WERI-Rb-1 (cell line): ENCODE data around the gene FMO5.

Experiments
- DNase-seq: peaks from one replicate; pipeline ENCODE4 v3.0.0-alpha.2; 2020
- H3K27ac ChIP-seq: fragments of 250-450 bp; sonication (Bioruptor Pico); 2 replicates; pipeline ENCODE4 v1.5.1; 2020; ENCODE audit warnings: mild to moderate bottlenecking, moderate library complexity
- H3K27me3 ChIP-seq: fragments of 250-450 bp; sonication (Bioruptor Pico); 2 replicates; pipeline ENCODE4 v1.5.1; 2021; ENCODE audit warnings: mild to moderate bottlenecking, low read depth, moderate library complexity; ENCODE audit not compliant: insufficient read depth, severe bottlenecking
- H3K36me3 ChIP-seq: fragments of 250-450 bp; sonication (Bioruptor Pico); 2 replicates; pipeline ENCODE4 v1.5.1; 2020; ENCODE audit warnings: mild to moderate bottlenecking, moderate library complexity
- H3K4me3 ChIP-seq: 2 replicates; pipeline ENCODE4 v1.5.1; 2011; ENCODE audit warnings: low read depth, mild to moderate bottlenecking, control low read depth, low read length
- H3K9me3 ChIP-seq: fragments of 250-450 bp; sonication (Bioruptor Pico); 2 replicates; pipeline ENCODE4 v1.5.1; 2021; ENCODE audit warnings: mild to moderate bottlenecking, moderate library complexity; ENCODE audit not compliant: severe bottlenecking
- TF ChIP-seq, protein P1 (sequence below): IDR thresholded peaks from 2 replicates; pipeline ENCODE4 v1.5.1; 2011; ENCODE audit warnings: low read depth, mild to moderate bottlenecking, control low read depth, inconsistent platforms, low read length

The FMO5 gene

GRCh38 chr1:147266381-147266780 lies 41.2 kb upstream of the FMO5 start:
- TF ChIP-seq, protein P1, sequence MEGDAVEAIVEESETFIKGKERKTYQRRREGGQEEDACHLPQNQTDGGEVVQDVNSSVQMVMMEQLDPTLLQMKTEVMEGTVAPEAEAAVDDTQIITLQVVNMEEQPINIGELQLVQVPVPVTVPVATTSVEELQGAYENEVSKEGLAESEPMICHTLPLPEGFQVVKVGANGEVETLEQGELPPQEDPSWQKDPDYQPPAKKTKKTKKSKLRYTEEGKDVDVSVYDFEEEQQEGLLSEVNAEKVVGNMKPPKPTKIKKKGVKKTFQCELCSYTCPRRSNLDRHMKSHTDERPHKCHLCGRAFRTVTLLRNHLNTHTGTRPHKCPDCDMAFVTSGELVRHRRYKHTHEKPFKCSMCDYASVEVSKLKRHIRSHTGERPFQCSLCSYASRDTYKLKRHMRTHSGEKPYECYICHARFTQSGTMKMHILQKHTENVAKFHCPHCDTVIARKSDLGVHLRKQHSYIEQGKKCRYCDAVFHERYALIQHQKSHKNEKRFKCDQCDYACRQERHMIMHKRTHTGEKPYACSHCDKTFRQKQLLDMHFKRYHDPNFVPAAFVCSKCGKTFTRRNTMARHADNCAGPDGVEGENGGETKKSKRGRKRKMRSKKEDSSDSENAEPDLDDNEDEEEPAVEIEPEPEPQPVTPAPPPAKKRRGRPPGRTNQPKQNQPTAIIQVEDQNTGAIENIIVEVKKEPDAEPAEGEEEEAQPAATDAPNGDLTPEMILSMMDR, result no peak
- H3K27me3 ChIP-seq, result no peaks in the 10 kb centered on the region
- H3K9me3 ChIP-seq, result no peaks in the 10 kb centered on the region
- H3K27ac ChIP-seq, result no peak overlapping the region
- no peak overlapping the region for H3K4me3 ChIP-seq
- peaks cover 87% of the 10 kb centered on the region for H3K36me3 ChIP-seq
- DNase-seq, result no peak

GRCh38 chr1:147264158-147264768 lies 39.1 kb upstream of the FMO5 start:
- Histone ChIP-seq H3K27ac (no peak overlapping the region), H3K36me3 (peaks cover 90% of the 10 kb centered on the region), H3K27me3 (no peaks in the 10 kb centered on the region), H3K9me3 (no peaks in the 10 kb centered on the region), H3K4me3 (no peak overlapping the region)
- TF ChIP-seq, protein P1, result no peak
- no peak for DNase-seq

DNA sequence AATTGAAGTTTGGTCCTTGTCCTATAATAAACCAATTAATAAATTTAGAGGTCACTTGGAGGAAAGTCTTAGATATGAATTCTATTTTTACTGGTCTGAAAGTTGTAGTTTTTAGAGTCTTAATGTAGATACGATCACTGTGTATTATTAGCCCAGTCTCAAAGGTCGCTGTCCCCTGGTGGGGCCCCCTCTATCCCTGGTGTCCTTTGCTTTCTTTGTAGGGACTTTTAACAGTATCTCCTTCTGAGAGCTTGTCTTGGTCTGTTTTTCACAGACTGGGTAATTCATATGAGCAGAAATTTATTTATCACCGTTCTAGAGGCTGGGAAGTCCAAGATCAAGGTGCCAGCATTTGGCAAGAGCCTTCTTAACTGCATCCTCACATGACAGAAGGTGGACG lies 35.8 kb upstream of the FMO5 start:
- no peak overlapping the region for H3K27ac ChIP-seq
- H3K4me3 ChIP-seq, result no peak overlapping the region
- TF ChIP-seq, protein P1, result no peak
- DNase-seq, result no peak
- no peaks in the 10 kb centered on the region for H3K9me3 ChIP-seq
- peaks cover 86% of the 10 kb centered on the region for H3K36me3 ChIP-seq
- H3K27me3 ChIP-seq, result no peaks in the 10 kb centered on the region

DNA sequence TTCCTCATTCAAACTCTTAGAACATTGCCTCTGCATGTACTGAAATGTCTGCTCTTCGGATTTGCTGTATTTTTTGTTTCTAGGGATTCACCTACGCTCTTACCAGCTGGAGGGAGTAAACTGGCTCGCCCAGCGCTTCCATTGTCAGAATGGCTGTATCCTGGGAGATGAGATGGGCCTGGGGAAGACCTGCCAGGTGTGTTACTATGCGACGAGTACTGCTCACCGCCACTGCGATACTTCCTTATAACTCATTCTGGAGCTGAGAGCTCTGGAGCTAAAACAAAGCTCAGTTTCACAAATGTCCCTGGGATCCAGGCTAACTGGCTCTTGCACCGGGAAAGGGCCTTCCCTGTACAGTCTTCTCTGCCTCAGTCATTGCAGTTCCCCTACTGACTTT lies 27.4 kb upstream of the FMO5 start:
- DNase-seq, result no peak
- TF ChIP-seq, protein P1, result no peak
- Histone ChIP-seq H3K4me3 (no peak overlapping the region), H3K27me3 (no peaks in the 10 kb centered on the region), H3K27ac (no peak overlapping the region), H3K9me3 (no peaks in the 10 kb centered on the region), H3K36me3 (peaks cover 51% of the 10 kb centered on the region)

DNA sequence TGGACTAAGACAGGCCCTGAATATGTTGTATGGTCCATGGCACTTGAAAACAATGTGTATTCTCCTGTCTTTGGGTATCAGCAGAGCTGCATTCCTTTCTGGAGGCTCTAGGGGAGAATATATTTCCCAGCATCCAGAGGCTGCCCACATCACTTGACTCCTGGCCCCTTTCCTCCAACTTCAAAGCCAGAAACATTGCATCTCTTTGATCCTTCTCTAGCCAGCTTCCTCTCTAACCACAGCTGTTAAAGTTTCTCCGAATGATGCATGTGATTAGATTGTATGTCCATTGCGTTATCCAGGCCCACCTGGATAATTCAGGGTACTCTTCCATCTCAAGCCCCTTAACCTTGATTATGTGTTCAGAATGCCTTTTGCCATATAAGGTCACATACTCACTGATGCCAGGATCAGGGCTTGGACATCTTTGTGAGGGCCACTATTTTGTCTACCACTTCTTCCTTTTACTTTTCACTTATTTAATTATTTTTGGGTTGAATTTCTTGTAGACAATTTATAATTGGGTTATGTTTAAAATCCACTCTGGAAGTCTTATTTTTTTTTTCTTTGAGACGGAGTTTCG lies 22.6 kb upstream of the FMO5 start:
- H3K36me3 ChIP-seq, result peaks cover 19% of the 10 kb centered on the region
- DNase-seq, result no peak

More for the DNA sequence above, 22.6 kb upstream of the FMO5 start:
- Histone ChIP-seq H3K4me3 (no peak overlapping the region), H3K9me3 (no peaks in the 10 kb centered on the region), H3K27ac (no peak overlapping the region), H3K27me3 (no peaks in the 10 kb centered on the region)
- TF ChIP-seq, protein P1, result no peak
